ENCODE data around the gene PLCB1. TPM values are rescaled to one million over a fixed set of nuclear protein-coding genes. Genes with fewer than 3 reads are reported as not detected.
"Not testable (repeated sequence)": the region's sequence is repeated elsewhere in the genome, so short reads cannot be mapped to it uniquely, and the experiment has no call there.

Gene PLCB1
- total and polyA plus RNA-seq, 7 donors, result 1.5 to 10.7 (median 4.2) TPM

GRCh38 chr20:8373579-8373978 is 241.5 kb downstream of the PLCB1 start:
- no peak overlapping the region for H3K4me3 ChIP-seq
- H3K9me3 ChIP-seq, result no peaks in the 10 kb centered on the region
- no peak for ATAC-seq
- H3K36me3 ChIP-seq (ENCODE audit: insufficient read depth in 1 of 2, low read depth in 1 of 2), result no peaks in the 10 kb centered on the region
- intact Hi-C loops (cut with DNase I), result no loop called here
- TF ChIP-seq, protein P1, sequence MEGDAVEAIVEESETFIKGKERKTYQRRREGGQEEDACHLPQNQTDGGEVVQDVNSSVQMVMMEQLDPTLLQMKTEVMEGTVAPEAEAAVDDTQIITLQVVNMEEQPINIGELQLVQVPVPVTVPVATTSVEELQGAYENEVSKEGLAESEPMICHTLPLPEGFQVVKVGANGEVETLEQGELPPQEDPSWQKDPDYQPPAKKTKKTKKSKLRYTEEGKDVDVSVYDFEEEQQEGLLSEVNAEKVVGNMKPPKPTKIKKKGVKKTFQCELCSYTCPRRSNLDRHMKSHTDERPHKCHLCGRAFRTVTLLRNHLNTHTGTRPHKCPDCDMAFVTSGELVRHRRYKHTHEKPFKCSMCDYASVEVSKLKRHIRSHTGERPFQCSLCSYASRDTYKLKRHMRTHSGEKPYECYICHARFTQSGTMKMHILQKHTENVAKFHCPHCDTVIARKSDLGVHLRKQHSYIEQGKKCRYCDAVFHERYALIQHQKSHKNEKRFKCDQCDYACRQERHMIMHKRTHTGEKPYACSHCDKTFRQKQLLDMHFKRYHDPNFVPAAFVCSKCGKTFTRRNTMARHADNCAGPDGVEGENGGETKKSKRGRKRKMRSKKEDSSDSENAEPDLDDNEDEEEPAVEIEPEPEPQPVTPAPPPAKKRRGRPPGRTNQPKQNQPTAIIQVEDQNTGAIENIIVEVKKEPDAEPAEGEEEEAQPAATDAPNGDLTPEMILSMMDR (IDR thresholded peaks at IDR 0.05), result no peak
- H3K27me3 ChIP-seq (ENCODE audit: insufficient read depth in 3 of 3, low read length in 2 of 3), result no peaks in the 10 kb centered on the region
- DNase-seq, result no peak
- H3K27ac ChIP-seq, result no peak overlapping the region
- H3K4me1 ChIP-seq, result peaks cover 3% of the 10 kb centered on the region
- WGBS, 3 donors, result 91 to 100% (median 100%) methylated on average over 1 of the region's 1 CpG

GRCh38 chr20:8375898-8376297 is 243.8 kb downstream of the PLCB1 start:
- 25 to 43% (median 31%) methylated on average over 2 of the region's 2 CpGs for WGBS, 3 donors
- intact Hi-C loops (cut with DNase I), result no loop called here
- H3K27me3 ChIP-seq (ENCODE audit: insufficient read depth in 3 of 3, low read length in 2 of 3), result no peaks in the 10 kb centered on the region
- DNase-seq (no peak), ATAC-seq (no peak)
- H3K9me3 ChIP-seq, result no peaks in the 10 kb centered on the region
- TF ChIP-seq, protein P1 (IDR thresholded peaks at IDR 0.05), result no peak
- peaks cover 3% of the 10 kb centered on the region for H3K4me1 ChIP-seq
- no peak overlapping the region for H3K4me3 ChIP-seq
- no peak overlapping the region for H3K27ac ChIP-seq
- H3K36me3 ChIP-seq (ENCODE audit: insufficient read depth in 1 of 2, low read depth in 1 of 2), result no peaks in the 10 kb centered on the region

- ATAC-seq (no peak), DNase-seq (no peak)
- Histone ChIP-seq H3K4me3 (no peak overlapping the region), H3K36me3 (ENCODE audit: insufficient read depth in 1 of 2, low read depth in 1 of 2) (no peaks in the 10 kb centered on the region), H3K27me3 (ENCODE audit: insufficient read depth in 3 of 3, low read length in 2 of 3) (no peaks in the 10 kb centered on the region), H3K27ac (no peak overlapping the region), H3K9me3 (no peaks in the 10 kb centered on the region), H3K4me1 (peaks cover 3% of the 10 kb centered on the region)
- intact Hi-C loops (cut with DNase I), result no loop called here
- 91 to 97% (median 92%) methylated on average over 3 of the region's 3 CpGs for WGBS, 3 donors
- TF ChIP-seq, protein P1 (IDR thresholded peaks at IDR 0.05), result no peak
Measured at GRCh38 chr20:8376940-8377339, 244.9 kb downstream of the PLCB1 start.

DNA sequence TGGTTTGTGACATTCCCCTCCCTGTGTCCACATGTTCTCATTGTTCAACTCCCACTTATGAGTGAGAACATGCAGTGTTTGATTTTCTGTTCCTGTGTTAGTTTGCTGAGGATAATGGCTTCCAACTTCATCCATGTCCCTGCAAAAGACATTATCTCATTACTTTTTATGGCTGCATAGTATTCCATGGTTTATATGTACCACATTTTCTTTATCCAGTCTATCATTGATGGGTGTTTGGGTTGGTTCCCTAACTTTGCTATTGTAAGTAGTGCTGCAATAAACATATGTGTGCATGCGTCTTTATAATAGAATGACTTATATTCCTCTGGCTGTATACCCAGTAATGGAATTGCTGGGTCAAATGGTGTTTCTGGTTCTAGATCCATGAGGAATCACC is 247.1 kb downstream of the PLCB1 start:
- H3K4me3 ChIP-seq; H3K27me3 ChIP-seq (ENCODE audit: insufficient read depth in 3 of 3, low read length in 2 of 3); H3K36me3 ChIP-seq (ENCODE audit: insufficient read depth in 1 of 2, low read depth in 1 of 2); H3K27ac ChIP-seq; ATAC-seq; intact Hi-C loops (cut with DNase I); DNase-seq; H3K4me1 ChIP-seq; H3K9me3 ChIP-seq: not testable (repeated sequence)
- WGBS, 3 donors, result 91 to 100% (median 100%) methylated on average over 1 of the region's 1 CpG

- peaks cover 22% of the 10 kb centered on the region for H3K4me1 ChIP-seq
- peak in 2 of 4 donors; percentile 22 to 24 for ATAC-seq
- WGBS, 3 donors, result 24 to 41% (median 38%) methylated on average over 3 of the region's 3 CpGs
Measured at GRCh38 chr20:8385247-8385646, 253.2 kb downstream of the PLCB1 start.

More at GRCh38 chr20:8385247-8385646, 253.2 kb downstream of the PLCB1 start:
- intact Hi-C loops (cut with DNase I), result loop anchor here (5.0 to 10.0 kb wide), 4 partner anchors 253 to 340 kb away; partner anchors contain the start of gene PLCB1 (in 1 of the 2)
- TF ChIP-seq, protein P1 (IDR thresholded peaks at IDR 0.05), result no peak
- H3K4me3 ChIP-seq, result no peak overlapping the region
- H3K27ac ChIP-seq, result no peak overlapping the region
- no peaks in the 10 kb centered on the region for H3K27me3 ChIP-seq (ENCODE audit: insufficient read depth in 3 of 3, low read length in 2 of 3)
- no peaks in the 10 kb centered on the region for H3K9me3 ChIP-seq
- peak; percentile 11 to 57 for DNase-seq
- H3K36me3 ChIP-seq (ENCODE audit: insufficient read depth in 1 of 2, low read depth in 1 of 2), result no peaks in the 10 kb centered on the region
